SU-DHL-6 (cell line): ENCODE measurements around the gene TSHZ2.

Source experiments
- CTCF ChIP-seq: fragments of 200-600 bp; sonication (generic); IDR thresholded peaks from one replicate; pipeline ENCODE4 v1.5.1; 2017; ENCODE audit warnings: antibody characterized with exemption, mild to moderate bottlenecking, low read length, moderate library complexity; ENCODE audit not compliant: insufficient read depth, poor library complexity, severe bottlenecking
- EZH2phosphoT487 ChIP-seq: fragments of 200-600 bp; sonication (generic), shearing (Covaris generic); conservative IDR thresholded peaks from 2 replicates; pipeline ENCODE4 v1.6.1; 2018; ENCODE audit warnings: mild to moderate bottlenecking, antibody characterized with exemption, low read length, moderate library complexity, mixed read lengths

GRCh38 chr20:53016071-53016470 is 43.9 kb downstream of the TSHZ2 start:
- no peak for TF ChIP-seq CTCF
- no peak for TF ChIP-seq EZH2phosphoT487
